Left ventricle myocardium superior (tissue), 1 donor: Measurements from ENCODE around the gene TBC1D3B. TPM values are rescaled to one million over a fixed set of nuclear protein-coding genes. Genes with fewer than 3 reads are reported as not detected.
"Not testable (repeated sequence)": the region's sequence is repeated elsewhere in the genome, so short reads cannot be mapped to it uniquely, and the experiment has no call there.

Experiments used
- ATAC-seq: fragments of 200-7000 bp; cut with Tn5 transposase; one replicate; pipeline ENCODE4 v1.9.1; 2020; ENCODE audit warnings: mild to moderate bottlenecking, moderate library complexity
- DNase-seq: peaks from one replicate; pipeline ENCODE4 v3.0.0-alpha.2; 2020
- intact Hi-C: fragments of 100-400 bp; cut with micrococcal nuclease; formaldehyde crosslinking; loops from one replicate; pipeline ENCODE4 v1.11.0; 2022
- total RNA-seq: library from RNA; stranded (reverse); fragmentation: NEBNext Ultra II Directional; extraction: Animal tissue kit (Norgen Biotek cat#: 25700); gene quantifications from one replicate; pipeline ENCODE4 v1.2.1, GENCODE V29; 2021
- donor health status: DM: no; HTN: yes; CAD: no; lungs with severe emphysema.

The TBC1D3B gene
- total RNA-seq, 1 donor from 2014 or later: 2.8 TPM

DNA sequence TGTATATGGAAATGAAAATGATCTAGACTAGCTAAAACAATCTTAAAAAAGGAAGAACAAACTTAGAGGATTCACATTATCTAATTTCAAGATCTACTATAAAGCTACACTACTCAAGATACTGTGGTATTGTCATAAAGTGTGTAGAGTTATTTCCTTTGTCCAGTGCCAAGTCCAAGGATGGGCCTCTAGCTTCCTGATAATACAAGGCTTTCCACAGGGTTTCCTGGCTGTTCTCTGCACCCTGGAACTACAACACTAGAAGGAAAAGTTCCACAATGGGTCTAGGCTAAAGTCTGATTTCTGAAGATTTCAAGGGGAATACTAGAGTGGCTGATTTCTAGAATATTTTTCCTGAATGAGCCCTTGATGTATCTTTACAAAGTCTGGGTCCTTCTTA, 34.2 kb downstream of the TBC1D3B start:
- no peak for DNase-seq
- intact Hi-C loops: loop anchor here (10.0 kb wide), 1 partner anchor 177 kb away; no protein-coding TSS in a partner anchor
- ATAC-seq: no peak

DNA sequence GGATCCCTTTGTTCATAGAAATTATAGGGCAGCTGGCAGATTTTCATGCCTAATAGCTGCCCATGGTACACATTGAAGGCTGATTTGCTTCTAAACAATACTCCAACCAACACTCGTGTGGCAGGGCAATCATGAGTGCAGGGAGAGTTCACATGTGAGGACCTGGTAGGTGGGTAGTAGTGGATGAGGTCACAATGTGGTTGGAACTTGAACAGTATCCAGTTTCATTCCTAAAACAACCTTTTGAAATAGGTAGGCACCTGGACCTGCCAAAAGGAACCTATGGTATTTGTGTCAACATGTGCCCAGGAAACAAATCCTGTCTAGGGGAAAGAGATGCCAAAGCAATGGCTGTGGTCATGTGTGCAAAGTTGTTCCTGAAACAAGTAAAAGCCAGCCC, 40.0 kb downstream of the TBC1D3B start:
- intact Hi-C loops: no loop called here
- ATAC-seq: no peak
- no peak for DNase-seq

DNA sequence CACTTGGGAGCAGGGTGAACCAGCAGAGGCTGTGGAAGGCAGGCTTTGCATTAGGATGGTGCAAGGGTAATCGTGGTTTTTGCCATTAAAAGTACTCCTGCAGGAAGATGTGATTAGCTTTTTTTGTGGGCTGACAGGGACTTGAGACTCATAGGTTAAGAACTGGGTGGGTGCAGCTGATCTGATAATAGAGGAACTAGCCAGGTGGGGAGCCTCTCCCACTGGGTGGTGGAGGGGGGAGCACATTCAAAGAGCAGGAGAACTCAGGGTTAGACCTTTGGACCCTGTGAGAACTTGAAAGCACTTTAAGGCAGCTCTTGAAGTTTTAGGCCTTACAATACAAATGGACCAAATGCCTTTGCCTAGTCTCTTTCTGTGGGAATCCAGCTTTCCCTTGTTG, 40.4 kb downstream of the TBC1D3B start:
- no peak for ATAC-seq
- DNase-seq: no peak
- intact Hi-C loops: no loop called here

DNA sequence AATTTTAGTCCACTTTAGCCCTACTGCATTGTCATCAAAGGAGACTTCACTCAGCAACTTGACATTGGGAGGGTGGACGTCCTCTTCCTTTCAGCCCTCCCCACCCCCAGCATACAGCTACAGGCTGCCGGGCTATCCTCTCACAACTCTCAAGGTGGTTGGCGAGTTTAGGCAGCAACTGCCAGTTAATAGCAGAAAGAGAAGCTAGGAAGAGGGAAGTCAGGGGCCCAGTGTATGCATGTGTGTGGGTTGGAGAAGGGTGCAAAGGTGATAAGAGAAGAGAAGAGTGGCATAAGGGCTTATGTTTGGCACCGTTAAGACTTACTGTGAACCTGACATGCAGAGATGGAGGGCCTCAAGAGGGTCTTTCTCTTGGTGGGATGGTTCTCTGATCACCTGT, 41.0 kb downstream of the TBC1D3B start:
- intact Hi-C loops: no loop called here
- ATAC-seq (no peak), DNase-seq (no peak)

DNA sequence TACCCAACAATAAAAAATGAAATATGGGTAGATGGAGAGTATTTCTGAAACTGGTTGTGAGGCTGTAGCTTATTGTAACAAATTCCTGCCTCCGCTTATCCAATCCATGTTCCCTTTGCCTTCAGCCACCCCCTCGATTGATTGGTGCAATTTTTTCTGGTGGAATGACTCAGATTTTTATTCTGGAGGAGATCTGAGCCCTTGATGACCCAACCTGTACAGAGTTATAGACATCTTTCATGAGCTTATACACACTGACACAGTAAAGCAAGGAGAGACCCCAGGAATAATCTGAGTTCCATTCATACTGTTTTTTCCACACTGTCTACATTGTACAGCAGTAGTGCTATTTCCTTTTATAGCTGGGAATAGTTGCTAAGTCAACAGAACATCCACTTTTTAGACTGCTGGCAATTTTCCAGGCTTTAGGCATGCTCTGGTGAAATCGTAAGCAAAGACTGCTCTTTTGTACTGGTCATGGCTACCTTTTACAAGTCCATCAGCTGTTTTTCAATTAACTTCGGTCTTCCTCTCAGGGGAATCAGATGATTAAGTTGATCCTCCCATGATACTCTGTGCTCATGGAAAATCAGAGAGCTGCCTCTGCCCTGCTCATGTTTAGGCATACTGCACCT, 42.7 kb downstream of the TBC1D3B start:
- ATAC-seq: no peak
- intact Hi-C loops: no loop called here
- DNase-seq: no peak

DNA sequence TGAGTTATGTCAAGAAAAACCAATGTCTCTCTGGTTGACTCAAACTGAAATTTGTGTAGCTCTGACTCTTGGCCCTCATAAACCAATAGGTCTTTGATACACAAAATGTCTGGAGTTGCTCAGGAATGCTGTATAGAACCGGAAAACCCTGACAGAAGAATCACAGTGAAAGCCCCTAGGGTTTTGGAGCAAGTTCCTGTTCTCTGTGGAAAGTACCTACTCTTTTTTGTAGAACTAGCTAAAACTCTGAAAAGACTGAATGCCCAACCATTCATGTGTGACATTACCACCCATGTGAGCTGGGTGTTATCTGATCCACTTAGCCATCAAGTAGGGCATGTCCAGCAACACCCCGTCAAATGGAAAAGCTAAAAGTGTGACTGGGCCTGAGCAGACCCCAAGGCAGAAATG, 44.0 kb downstream of the TBC1D3B start:
- intact Hi-C loops: no loop called here
- ATAC-seq: no peak
- DNase-seq: no peak

DNA sequence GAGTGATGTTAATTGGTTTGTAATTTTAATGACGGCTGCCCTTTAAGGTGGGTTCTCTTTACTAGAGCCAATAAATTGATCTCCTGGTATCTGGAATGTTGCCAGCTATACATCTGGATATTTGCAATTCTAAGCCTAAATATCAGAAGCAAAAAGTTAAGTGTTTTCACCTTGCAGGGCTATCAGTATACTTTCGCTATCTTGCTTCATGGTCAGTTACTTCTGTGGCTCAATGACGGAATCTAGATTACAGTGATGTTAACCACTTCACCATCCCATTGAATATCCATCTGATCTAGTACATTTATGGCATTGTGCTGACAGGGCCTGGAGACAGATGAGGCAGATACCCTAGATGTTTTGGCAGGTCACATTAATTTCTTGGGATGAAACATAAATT, 44.5 kb downstream of the TBC1D3B start:
- intact Hi-C loops: no loop called here
- no peak for DNase-seq
- no peak for ATAC-seq

DNA sequence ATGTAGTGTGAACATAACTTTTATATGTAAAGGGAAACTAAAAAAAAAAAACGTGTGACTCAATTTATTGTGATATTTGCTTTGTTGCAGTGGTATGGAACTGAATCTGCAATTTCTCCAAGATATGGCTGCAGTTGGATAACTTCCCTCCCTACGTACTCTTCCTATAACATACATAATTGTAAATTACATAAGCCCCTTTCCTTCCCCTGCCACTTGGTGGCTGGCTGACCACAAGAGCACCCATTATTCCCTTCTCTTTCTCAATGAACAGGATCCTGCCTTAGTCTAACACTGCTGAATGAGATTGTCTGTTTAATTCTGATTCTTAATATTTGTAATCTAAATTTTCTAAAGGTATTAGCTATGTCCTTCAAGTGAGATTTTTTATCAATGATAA, 45.0 kb downstream of the TBC1D3B start:
- no peak for ATAC-seq
- DNase-seq: no peak
- intact Hi-C loops: no loop called here

DNA sequence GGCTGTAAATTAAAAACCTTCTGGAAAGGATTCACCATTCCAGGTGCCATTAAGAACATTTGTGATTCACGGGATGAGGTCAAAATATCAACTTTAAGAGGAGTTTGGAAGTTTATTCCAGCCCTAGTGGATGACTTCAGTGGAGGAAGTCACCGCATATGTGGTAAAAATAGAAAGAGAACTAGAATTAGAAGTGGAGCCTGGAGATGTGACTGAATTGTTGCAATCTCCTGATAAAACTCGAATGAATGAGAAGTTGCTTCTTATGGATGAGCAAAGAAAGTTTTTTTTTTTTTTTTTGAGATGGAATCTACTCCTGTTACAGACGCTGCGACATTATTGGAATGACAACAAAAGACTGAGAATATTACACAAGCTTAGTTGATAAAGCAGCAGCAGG, 46.1 kb downstream of the TBC1D3B start:
- intact Hi-C loops: no loop called here
- DNase-seq: no peak
- no peak for ATAC-seq

DNA sequence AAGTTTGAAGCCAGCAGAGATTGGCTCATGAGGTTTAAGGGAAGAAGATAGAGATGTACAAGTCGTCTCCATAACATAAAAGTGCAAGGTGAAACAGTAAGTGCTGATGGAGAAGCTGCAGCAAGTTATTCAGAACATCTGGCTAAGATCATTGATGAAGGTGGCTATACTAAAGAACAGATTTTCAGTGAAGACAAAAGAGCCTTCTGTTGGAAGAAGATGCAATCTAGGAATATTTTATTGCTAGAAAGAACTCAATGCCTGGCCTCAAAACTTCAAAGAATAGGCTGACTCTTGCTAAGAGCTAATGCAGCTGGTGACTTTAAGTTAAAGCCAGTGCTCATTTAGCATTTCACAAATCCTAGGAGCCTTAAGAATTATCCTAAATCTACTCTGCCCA, 46.8 kb downstream of the TBC1D3B start:
- ATAC-seq: no peak
- intact Hi-C loops: no loop called here
- no peak for DNase-seq

DNA sequence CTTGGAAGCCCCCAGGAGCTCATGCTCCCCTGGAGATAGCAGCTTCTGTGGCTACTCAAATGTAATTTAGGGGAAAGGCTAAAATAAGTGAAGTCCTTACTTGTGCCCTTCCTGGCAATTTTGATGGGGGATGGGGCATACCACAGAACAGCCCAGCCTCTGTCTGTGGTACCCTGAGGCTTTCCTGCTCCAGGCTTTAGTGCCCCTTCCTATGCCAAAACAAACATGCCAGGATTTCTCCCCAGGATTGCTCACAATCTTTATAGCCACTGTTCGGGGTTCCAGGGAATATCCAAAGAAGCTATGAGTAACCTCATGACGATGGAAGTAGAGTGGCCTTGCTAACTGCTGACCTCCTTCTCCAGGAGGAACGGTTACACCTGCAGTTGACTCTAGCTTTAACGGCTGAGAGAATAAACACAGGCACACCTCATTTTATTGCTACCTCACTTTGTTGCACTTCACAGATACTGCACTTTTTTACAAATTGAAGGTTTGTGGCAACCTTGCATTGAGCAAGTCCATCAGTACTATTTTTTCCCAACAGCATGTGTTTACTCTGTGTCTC, 47.9 kb downstream of the TBC1D3B start:
- ATAC-seq (no peak), DNase-seq (no peak)
- intact Hi-C loops: no loop called here

DNA sequence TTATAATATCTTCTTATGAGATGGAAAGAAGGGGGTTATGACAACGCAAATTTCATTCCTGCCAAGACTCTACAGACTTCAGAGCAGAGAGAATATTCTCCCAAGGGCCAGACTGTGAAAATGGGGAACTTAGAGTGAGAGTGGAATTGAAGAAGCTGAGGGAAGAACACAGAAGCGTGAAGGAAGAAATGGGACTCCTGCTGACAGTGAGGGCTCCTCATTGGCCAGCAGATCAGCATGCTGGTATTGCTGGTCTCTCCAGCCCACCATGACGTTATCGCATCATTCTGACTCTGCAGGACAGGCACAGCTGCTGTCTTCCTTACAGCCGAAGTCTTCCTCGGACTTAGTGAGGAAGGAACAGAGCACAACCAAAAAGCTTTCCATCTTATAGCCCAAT, 48.5 kb downstream of the TBC1D3B start:
- DNase-seq: no peak
- intact Hi-C loops: no loop called here
- ATAC-seq: no peak

DNA sequence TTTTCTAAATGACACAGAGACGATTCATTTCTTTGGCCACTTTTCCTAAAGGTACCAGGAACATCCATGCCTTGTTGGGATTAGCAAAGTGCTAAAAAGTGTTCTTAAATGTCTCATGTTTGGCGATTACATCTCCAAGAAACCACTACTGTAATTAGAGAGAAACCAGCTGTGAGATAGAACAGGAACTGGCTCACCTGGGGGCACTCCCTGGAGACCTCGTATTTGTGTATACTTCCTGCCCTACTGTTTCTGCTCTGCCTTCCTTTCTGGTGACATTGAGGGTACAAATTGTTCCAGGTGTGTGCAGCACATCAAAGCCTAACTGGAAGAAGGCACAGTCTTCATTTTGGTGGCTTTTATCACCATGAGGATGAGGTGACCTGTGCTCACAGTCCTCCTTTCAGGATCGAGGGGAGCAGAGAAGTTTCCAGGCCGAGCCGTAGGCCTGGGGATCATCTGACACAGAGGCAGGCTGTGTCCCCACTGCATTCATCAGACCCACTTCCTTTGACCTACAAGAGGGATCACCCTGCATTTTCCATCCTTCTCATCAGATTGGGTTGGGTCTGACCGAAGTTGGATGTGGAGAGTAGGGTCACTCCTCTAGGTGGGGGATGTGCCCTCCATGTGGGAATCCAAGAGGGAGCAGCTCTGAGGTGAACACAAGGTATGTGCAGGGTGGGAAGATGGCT, 49.1 kb downstream of the TBC1D3B start:
- intact Hi-C loops: no loop called here
- ATAC-seq: no peak
- DNase-seq: no peak

DNA sequence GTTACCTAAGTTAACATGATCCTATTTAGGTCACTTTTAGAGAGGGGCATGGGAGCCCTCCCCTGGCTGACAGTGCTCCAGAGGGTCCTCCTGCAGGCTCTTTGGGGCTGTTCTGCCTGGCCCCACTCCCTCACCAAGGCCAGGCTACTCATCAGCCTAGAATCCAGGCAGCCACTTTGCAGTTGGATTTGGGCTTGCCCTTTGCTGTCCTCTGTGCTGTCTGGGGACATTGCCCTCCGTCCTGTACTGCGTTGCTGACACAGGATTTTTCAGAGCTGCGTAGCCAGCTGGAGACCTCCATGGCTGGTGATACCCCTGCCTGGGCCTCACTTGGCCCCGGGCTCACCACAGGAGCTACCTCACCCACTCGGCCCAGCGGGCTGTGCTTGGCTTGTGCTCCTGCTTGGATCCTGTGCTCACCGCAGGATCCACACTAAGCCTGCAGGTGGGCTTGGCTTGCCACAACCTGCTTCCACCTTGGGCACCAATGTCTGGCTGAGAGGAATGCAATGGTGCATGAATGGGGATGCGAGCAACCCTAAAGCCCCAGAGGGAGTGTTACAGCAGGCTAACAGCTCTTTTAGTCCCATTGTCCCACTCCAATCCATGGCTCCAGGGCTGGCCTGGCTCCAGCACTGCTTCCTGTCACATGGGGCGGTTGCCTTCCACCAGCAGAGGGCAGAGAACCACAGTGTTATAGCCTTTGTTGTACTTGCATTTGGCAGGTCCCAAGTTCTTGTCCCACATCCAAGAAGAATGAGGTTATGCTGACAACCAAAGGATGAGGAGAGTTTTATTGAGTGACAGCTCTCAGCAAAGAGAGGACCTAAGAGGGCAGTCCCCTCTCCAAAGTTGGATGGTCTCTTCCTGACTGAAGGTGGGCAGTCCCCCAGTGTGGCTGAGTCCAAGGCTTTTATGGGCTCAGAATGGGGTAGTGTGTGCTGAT, 51.3 kb downstream of the TBC1D3B start:
- intact Hi-C loops: no loop called here
- DNase-seq (no peak), ATAC-seq (no peak)

DNA sequence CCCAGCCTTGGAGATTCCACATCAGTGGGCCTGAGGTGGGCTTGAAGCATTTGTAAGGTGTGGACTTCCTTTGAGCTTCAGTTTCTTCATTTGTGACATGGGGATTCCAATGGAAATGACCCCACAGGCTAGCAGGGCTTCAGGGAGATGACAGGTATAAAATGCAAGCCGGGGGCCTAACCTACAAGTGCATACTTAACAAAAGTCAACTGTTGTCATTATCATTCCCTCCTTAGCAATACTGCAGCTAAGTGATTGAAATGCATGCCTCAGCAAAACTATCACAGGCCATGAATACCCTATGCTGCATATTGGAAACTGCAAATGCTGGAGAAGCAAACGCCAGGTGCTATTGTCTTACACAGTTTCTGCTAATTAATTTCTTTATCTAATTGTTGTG, 53.0 kb downstream of the TBC1D3B start:
- intact Hi-C loops: no loop called here
- no peak for ATAC-seq
- no peak for DNase-seq

DNA sequence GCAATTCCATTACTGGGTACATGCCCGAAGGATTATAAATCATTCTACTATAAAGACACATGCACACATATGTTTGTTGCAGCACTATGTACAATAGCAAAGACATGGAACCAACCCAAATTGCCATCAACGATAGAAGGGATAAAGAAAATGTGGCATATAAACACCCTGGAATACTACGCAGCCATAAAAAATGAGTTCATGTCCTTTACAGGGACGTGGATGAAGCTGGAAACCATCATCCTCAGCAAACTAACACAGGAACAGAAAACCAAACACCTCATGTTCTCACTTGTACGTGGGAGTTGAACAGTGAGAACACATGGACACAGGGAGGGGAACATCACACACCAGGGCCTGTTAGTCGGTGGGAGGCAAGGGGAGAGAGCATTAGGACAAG, 55.3 kb downstream of the TBC1D3B start:
- DNase-seq, ATAC-seq, intact Hi-C loops: not testable (repeated sequence)

DNA sequence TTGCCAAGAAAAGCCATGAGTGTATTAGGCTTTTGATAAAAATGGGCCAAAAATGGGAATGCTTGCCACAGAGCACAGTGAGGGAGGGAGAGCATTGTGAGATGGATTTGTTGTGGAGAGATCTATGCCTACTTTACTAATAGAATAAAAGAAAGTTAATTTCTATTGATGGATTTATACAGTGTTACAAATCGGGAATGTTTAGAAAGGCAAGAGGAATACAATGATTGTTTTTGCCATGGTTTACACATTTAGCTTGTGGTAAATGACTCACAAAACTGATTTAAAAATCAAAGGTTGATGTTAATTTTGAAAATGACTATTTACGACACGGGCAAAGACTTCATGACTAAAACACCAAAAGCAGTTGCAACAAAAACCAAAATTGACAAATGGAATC, 56.2 kb downstream of the TBC1D3B start:
- DNase-seq (no peak), ATAC-seq (no peak)
- intact Hi-C loops: no loop called here

DNA sequence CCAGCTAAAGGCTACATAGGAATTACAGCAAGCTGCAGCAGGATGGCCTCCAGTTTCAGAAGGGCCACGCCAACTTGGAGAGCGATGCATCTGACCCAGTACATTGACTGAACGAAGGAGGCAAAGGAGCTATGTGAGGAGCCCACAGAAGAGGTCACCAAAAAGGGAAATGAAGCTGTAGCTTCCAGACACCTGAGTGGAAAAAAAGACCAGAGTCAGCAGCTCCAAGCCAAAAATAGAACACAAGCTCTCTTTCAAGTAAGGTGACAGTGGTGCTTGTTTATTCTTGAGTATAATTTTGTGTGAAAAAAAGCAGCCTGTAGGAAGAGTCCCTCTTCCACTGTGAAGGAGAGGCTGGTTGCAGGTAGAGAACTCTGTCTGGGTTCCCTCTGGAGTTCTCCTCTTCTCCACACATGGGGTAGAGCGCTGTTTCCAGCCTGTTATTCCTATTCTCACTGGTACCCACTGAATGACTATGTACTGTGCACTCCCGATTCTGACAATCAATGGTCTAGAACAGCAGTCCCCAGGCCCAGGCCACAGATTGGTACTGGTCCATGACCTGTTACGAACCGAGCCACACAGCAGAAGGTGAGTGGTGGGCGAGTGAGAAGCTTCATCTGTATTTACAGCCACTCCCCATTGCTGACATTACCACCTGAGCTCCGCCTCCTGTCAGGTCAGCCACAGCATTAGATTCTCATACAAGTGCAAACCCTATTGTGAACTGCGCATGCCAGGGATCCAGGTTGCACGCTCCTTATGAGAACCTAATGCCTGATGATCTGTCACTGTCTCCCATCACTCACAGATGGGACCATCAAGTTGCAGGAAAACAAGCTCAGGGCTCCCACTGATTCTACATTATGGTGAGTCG, 57.7 kb downstream of the TBC1D3B start:
- intact Hi-C loops: no loop called here
- no peak for DNase-seq
- no peak for ATAC-seq
